ENCODE results near the gene GIPC2.

Gene GIPC2

DNA sequence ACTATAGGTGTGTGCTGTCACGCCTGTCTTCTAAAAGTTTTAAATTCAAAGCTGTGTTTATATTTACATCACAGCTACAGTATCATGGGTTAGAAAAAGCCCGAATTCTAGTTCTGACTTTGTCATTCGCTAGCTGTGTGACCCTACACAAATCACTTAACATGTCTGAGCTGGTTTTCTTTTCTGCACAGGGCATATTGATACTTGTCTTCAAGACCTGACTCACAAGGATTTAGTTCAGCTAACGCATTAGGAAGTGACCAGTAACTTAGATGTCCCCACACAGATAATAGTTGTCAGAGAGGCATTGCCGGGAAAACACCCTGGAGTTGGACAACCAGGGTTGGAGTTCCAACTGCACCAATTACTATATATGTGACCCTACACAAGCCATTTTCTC, 25.9 kb downstream of the GIPC2 start:
- in situ Hi-C loops (cut with HindIII; ENCODE audit: low sequenced_read_pairs): no loop called here
- TF ChIP-seq CTCF (IDR thresholded peaks at IDR 0.05; ENCODE audit: low read depth, low read length, missing control alignments): no peak
- DNase-seq (ENCODE audit: low read depth): no peak
- no peak overlapping the region for H3K4me3 ChIP-seq (ENCODE audit: low read depth, low read length)

GRCh38 chr1:78072216-78072615, 26.4 kb downstream of the GIPC2 start:
- no peak for TF ChIP-seq CTCF (IDR thresholded peaks at IDR 0.05; ENCODE audit: low read depth, low read length, missing control alignments)
- H3K4me3 ChIP-seq (ENCODE audit: low read depth, low read length): no peak overlapping the region
- DNase-seq (ENCODE audit: low read depth): no peak
- in situ Hi-C loops (cut with HindIII; ENCODE audit: low sequenced_read_pairs): no loop called here

DNA sequence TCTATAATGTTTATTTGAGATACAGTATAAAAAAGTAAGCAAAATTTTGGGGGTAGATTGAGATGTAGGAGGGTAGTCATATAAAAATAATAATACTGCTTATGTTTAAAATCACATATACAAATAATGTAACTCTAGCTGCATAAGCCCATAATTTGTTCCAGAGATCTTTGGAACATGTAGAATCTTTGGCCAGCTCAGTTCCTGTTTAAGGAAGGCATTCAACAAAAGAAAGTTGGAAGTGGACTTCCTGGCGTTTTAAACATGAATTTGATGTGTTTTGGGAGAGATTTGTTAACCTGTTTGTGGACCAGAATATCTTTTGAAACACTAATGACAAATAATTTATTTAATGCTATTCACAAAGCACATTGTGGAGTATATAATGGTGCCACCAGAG, 27.7 kb downstream of the GIPC2 start:
- DNase-seq (ENCODE audit: low read depth): no peak
- TF ChIP-seq CTCF (IDR thresholded peaks at IDR 0.05; ENCODE audit: low read depth, low read length, missing control alignments): no peak
- in situ Hi-C loops (cut with HindIII; ENCODE audit: low sequenced_read_pairs): no loop called here
- H3K4me3 ChIP-seq (ENCODE audit: low read depth, low read length): no peak overlapping the region

DNA sequence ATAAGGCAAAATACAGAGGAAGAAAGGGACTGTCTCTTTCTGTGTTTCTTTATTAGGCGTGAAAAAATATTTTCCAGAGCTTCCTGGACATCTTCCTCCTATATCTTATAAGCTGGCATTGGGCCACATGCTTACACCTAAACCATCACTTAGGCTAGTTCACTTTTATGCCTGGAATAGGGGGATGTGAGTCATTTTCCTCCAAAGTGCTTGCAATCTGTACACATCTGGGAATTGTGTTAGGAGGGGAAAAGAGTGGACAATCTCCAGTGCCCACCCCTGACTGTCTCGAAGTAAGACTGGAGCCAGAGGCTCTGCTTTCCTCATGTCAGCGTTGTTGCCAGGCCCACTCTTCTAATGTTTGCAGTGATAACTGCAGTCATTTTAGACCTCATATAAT, 29.9 kb downstream of the GIPC2 start:
- DNase-seq (ENCODE audit: low read depth): no peak
- no peak overlapping the region for H3K4me3 ChIP-seq (ENCODE audit: low read depth, low read length)
- in situ Hi-C loops (cut with HindIII; ENCODE audit: low sequenced_read_pairs): no loop called here
- no peak for TF ChIP-seq CTCF (IDR thresholded peaks at IDR 0.05; ENCODE audit: low read depth, low read length, missing control alignments)

DNA sequence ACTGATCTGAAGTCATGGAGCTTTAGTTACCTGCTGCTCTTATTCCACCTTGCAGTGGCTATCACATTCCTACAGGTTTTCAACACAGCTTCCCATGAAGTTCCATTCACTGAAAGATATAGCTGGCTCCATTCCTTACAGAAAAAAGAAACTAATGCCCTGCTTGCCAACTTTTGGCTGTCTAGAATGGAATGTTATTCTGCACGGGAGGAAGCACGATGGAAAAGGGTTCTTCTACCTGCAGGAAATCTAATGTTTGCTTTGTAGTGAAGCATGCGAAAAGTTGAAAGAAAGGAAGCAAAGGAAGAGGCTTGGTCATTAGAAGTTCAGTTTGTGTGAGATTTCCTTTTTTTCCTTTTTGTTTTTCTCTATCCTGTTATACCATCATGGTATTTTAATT, 32.6 kb downstream of the GIPC2 start:
- no peak for DNase-seq (ENCODE audit: low read depth)
- in situ Hi-C loops (cut with HindIII; ENCODE audit: low sequenced_read_pairs): no loop called here
- TF ChIP-seq CTCF (IDR thresholded peaks at IDR 0.05; ENCODE audit: low read depth, low read length, missing control alignments): no peak

GRCh38 chr1:78079580-78079979, 33.8 kb downstream of the GIPC2 start:
- no peak for DNase-seq (ENCODE audit: low read depth)
- in situ Hi-C loops (cut with HindIII; ENCODE audit: low sequenced_read_pairs): no loop called here
- H3K4me3 ChIP-seq (ENCODE audit: low read depth, low read length): no peak overlapping the region
- TF ChIP-seq CTCF (IDR thresholded peaks at IDR 0.05; ENCODE audit: low read depth, low read length, missing control alignments): no peak

More for the DNA sequence above, 32.6 kb downstream of the GIPC2 start:
- H3K4me3 ChIP-seq (ENCODE audit: low read depth, low read length): no peak overlapping the region

- no peak for TF ChIP-seq CTCF (IDR thresholded peaks at IDR 0.05; ENCODE audit: low read depth, low read length, missing control alignments)
- DNase-seq (ENCODE audit: low read depth): no peak
- in situ Hi-C loops (cut with HindIII; ENCODE audit: low sequenced_read_pairs): no loop called here
- no peak overlapping the region for H3K4me3 ChIP-seq (ENCODE audit: low read depth, low read length)
Observed at GRCh38 chr1:78080767-78081166, 35.0 kb downstream of the GIPC2 start.

All from astrocyte of the cerebellum (primary cell).